Measurements from ENCODE around the gene SUGP2. TPM values are rescaled to one million over a fixed set of nuclear protein-coding genes. Genes with fewer than 3 reads are reported as not detected.

SUGP2 gene
- total and polyA plus RNA-seq, 8 donors, result 21.5 to 104 (median 53.4) TPM

- no peak for DNase-seq
- intact Hi-C loops (cut with DNase I; ENCODE audit: low total_unique reads), result loop anchor here (10.0 kb wide), 1 partner anchor 84 kb away; the partner anchor contains the start of gene TMEM161A
Observed at GRCh38 chr19:19050731-19051130, 17.4 kb upstream of the SUGP2 start.

GRCh38 chr19:19050104-19050503 lies 16.8 kb upstream of the SUGP2 start:
- TF ChIP-seq POLR2A (IDR thresholded peaks at IDR 0.05) (no peak), CTCF (IDR thresholded peaks at IDR 0.05) (no peak), EP300 (IDR thresholded peaks at IDR 0.05) (no peak), POLR2AphosphoS5 (IDR thresholded peaks at IDR 0.05) (no peak)
- Histone ChIP-seq H3K27ac (no peak overlapping the region), H3K9me3 (no peaks in the 10 kb centered on the region), H3K4me1 (no peaks in the 10 kb centered on the region), H3K27me3 (no peaks in the 10 kb centered on the region), H3K4me3 (no peak overlapping the region), H3K36me3 (peaks cover 30 to 84% (median 72%) of the 10 kb centered on the region in 4 donors)
- intact Hi-C loops (cut with DNase I; ENCODE audit: low total_unique reads), result loop anchor here (10.0 kb wide), 1 partner anchor 85 kb away; the partner anchor contains the start of gene TMEM161A
- DNase-seq, result no peak
- WGBS, 5 donors, result 89 to 96% (median 94%) methylated on average over 4 of the region's 4 CpGs

More at GRCh38 chr19:19050731-19051130, 17.4 kb upstream of the SUGP2 start:
- Histone ChIP-seq H3K9me3 (no peaks in the 10 kb centered on the region), H3K27ac (no peak overlapping the region), H3K36me3 (peaks cover 36 to 87% (median 75%) of the 10 kb centered on the region in 4 donors), H3K27me3 (no peaks in the 10 kb centered on the region), H3K4me1 (no peaks in the 10 kb centered on the region), H3K4me3 (no peak overlapping the region)
- TF ChIP-seq POLR2AphosphoS5 (IDR thresholded peaks at IDR 0.05) (no peak), CTCF (IDR thresholded peaks at IDR 0.05) (no peak), POLR2A (IDR thresholded peaks at IDR 0.05) (no peak), EP300 (IDR thresholded peaks at IDR 0.05) (no peak)
- WGBS, 5 donors, result 85 to 93% (median 90%) methylated on average over 2 of the region's 2 CpGs

GRCh38 chr19:19049406-19049805 lies 16.1 kb upstream of the SUGP2 start:
- whole genome bisulfite sequencing, 5 donors, result 91 to 98% (median 96%) methylated on average over 2 of the region's 2 CpGs
- no peaks in the 10 kb centered on the region for H3K27me3 ChIP-seq
- DNase-seq, result no peak
- no peak overlapping the region for H3K4me3 ChIP-seq
- H3K9me3 ChIP-seq, result no peaks in the 10 kb centered on the region
- no peak overlapping the region for H3K27ac ChIP-seq
- H3K36me3 ChIP-seq, result peaks cover 26 to 84% (median 72%) of the 10 kb centered on the region in 4 donors
- intact Hi-C loops (cut with DNase I; ENCODE audit: low total_unique reads), result no loop called here
- TF ChIP-seq POLR2A (IDR thresholded peaks at IDR 0.05) (no peak), CTCF (IDR thresholded peaks at IDR 0.05) (no peak), POLR2AphosphoS5 (IDR thresholded peaks at IDR 0.05) (no peak)
- no peaks in the 10 kb centered on the region for H3K4me1 ChIP-seq

- peaks cover 0 to 17% (median 10%) of the 10 kb centered on the region in 4 donors for H3K4me1 ChIP-seq
- DNase-seq, result no peak
- no peak for TF ChIP-seq POLR2A (IDR thresholded peaks at IDR 0.05)
- TF ChIP-seq POLR2AphosphoS5 (IDR thresholded peaks at IDR 0.05), result no peak
- TF ChIP-seq EP300 (IDR thresholded peaks at IDR 0.05), result no peak
- no peak for TF ChIP-seq CTCF (IDR thresholded peaks at IDR 0.05)
Observed at GRCh38 chr19:19043881-19044280, 10.6 kb upstream of the SUGP2 start.

More at GRCh38 chr19:19043881-19044280, 10.6 kb upstream of the SUGP2 start:
- Histone ChIP-seq H3K9me3 (no peaks in the 10 kb centered on the region), H3K27ac (no peak overlapping the region), H3K4me3 (no peak overlapping the region), H3K27me3 (no peaks in the 10 kb centered on the region), H3K36me3 (peaks cover 11 to 56% (median 46%) of the 10 kb centered on the region in 4 donors)
- intact Hi-C loops (cut with DNase I; ENCODE audit: low total_unique reads), result no loop called here
- WGBS, 5 donors, result 91 to 95% (median 95%) methylated on average over 4 to 6 of the region's 6 CpGs

Data from stomach (tissue), 9 donors.